ENCODE results near the gene MIF4GD.

- TF ChIP-seq EZH2 (IDR thresholded peaks at IDR 0.05; ENCODE audit: low read length, missing control alignments) (no peak), CTCF (conservative IDR thresholded peaks at IDR 0.05 in 1 of 2, IDR thresholded peaks at IDR 0.05 in 1 of 2; ENCODE audit: low read depth in 1 of 2, low read length in 2 of 2) (no peak)
Observed at GRCh38 chr17:75238020-75238580, 32.9 kb downstream of the MIF4GD start.

Data from fibroblast of lung (primary cell).